Measurements from ENCODE around the gene TXNDC12. TPM values are rescaled to one million over a fixed set of nuclear protein-coding genes. Genes with fewer than 3 reads are reported as not detected.
A peak's percentile ranks its signal among the peaks of the same experiment; 100 is the strongest.

TXNDC12 gene
- total RNA-seq = 10 to 100 TPM; 35.0 to 39.4 (median 38.7) TPM
- total RNA-seq (2013) = 37.7 TPM

DNA sequence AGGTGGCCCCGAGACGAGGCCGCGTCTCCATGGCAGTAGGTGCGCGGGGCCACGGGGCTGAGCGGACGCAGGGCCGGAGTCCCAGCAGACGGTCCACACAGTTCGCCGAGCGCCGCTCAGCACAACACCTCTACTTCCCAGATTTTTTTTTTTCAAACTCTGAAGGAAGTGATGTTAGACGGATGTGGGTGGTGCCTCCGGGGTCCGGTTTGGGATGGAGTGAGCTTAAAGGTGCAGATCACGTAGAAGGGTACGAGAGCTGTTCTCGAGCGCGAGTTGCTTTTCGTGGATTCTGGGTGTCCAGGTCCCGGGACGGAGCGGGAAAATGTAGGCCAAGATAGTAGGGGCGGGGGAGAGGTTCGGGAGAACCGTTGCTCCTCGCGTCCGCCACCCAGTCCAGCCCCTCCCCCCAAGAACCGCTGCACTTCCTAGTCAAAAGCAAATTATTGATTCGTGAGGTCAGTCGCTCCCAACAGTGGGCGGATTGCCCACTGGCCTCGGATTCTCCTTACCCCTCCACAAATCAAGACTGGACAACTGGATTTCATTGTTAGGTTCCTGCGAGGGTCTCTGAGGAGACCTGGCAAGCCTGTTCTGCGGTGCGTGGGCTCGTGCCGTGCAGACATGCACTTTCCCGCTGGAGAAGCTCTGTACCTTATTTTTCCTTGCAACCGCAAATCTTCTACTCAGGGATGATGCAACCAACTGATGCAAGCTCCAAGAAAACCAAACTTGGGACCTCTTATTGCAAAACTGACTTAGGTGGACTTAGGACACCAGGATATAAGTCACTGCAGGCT is at the start of gene TXNDC12:
TSS of gene TXNDC12 (minus strand) at position 126 of the 800 bp plus-strand sequence. CDS start at position 31, 95 bp downstream.
- H3K4me3 ChIP-seq (ENCODE audit: low read length) = peak within 1 kb of the TSS; percentile 93
- no peaks in the 10 kb centered on the region for H3K27me3 Mint-ChIP-seq (ENCODE audit: low read depth in 2 of 2)
- peak; percentile 12 to 40 (median 14) for ATAC-seq
- TF ChIP-seq, protein P1, sequence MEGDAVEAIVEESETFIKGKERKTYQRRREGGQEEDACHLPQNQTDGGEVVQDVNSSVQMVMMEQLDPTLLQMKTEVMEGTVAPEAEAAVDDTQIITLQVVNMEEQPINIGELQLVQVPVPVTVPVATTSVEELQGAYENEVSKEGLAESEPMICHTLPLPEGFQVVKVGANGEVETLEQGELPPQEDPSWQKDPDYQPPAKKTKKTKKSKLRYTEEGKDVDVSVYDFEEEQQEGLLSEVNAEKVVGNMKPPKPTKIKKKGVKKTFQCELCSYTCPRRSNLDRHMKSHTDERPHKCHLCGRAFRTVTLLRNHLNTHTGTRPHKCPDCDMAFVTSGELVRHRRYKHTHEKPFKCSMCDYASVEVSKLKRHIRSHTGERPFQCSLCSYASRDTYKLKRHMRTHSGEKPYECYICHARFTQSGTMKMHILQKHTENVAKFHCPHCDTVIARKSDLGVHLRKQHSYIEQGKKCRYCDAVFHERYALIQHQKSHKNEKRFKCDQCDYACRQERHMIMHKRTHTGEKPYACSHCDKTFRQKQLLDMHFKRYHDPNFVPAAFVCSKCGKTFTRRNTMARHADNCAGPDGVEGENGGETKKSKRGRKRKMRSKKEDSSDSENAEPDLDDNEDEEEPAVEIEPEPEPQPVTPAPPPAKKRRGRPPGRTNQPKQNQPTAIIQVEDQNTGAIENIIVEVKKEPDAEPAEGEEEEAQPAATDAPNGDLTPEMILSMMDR (IDR thresholded peaks at IDR 0.05) = no peak
- peaks cover 12% of the 10 kb centered on the region for H3K4me1 ChIP-seq (ENCODE audit: control insufficient read depth, insufficient read depth, low read length)
- WGBS (ENCODE audit: insufficient coverage) = 0% methylated on average over 40 of the region's 45 CpGs
- no peaks in the 10 kb centered on the region for H3K27me3 ChIP-seq (ENCODE audit: control insufficient read depth, insufficient read depth, low read length)
- H3K4me3 Mint-ChIP-seq = peak within 1 kb of the TSS; percentile 92
- H3K9me3 ChIP-seq (ENCODE audit: control insufficient read depth, insufficient read depth, low read length) = no peaks in the 10 kb centered on the region
- peak within 1 kb of the TSS; percentile 85 for H3K27ac ChIP-seq (ENCODE audit: low read length)
- peaks cover 6% of the 10 kb centered on the region for H3K36me3 ChIP-seq (ENCODE audit: control insufficient read depth, insufficient read depth, low read length)
- peak; percentile 33 to 80 for DNase-seq
- intact Hi-C loops (cut with micrococcal nuclease) = no loop called here
- no peaks in the 10 kb centered on the region for H3K9me3 Mint-ChIP-seq
- no peaks in the 10 kb centered on the region for H3K36me3 Mint-ChIP-seq
- peak within 1 kb of the TSS; percentile 92 to 95 for H3K27ac Mint-ChIP-seq
- H3K4me1 Mint-ChIP-seq = peaks cover 57 to 58% of the 10 kb centered on the region in 2 donors

DNA sequence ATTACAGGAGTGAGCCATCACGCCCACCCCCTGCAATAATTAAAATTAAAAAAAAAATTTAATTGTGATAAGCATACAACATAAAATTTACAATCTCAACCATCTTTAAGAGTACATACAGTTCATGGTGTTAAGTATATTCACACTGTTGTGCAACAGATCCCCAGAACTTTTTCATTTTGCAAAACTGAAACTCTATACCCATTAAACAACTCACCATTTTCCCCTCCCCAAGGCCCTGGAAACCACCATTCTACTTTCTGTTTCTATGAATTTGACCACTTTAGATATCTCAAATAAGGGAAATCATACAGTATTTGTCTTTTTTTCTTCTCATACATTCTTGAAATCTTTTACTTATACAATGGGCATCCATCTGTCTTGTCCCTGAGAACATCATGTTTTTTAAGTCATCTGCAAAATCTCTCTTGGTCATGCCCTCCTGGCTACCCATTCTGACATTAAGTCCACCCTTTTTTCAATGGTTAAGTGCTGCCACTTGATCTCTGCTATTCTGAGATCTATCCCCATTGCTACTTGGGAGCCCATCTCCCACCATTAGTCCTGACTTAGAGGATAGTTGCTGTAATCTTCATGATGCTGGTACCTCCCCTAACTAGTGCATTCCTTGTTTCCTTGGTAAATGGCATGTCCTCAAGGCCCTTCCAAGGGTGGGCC is 47.5 kb upstream of the TXNDC12 start:
- H3K27ac Mint-ChIP-seq = no peak overlapping the region
- no peaks in the 10 kb centered on the region for H3K36me3 Mint-ChIP-seq
- H3K27me3 Mint-ChIP-seq (ENCODE audit: low read depth in 2 of 2) = no peaks in the 10 kb centered on the region
- H3K4me3 Mint-ChIP-seq = no peak overlapping the region
- no peaks in the 10 kb centered on the region for H3K27me3 ChIP-seq (ENCODE audit: control insufficient read depth, insufficient read depth, low read length)
- ATAC-seq (peak in 2 of 3 donors; percentile 41 to 50), DNase-seq (no peak)
- H3K27ac ChIP-seq (ENCODE audit: low read length) = no peak overlapping the region
- H3K9me3 Mint-ChIP-seq = no peaks in the 10 kb centered on the region
- H3K36me3 ChIP-seq (ENCODE audit: control insufficient read depth, insufficient read depth, low read length) = no peaks in the 10 kb centered on the region
- H3K4me1 ChIP-seq (ENCODE audit: control insufficient read depth, insufficient read depth, low read length) = no peaks in the 10 kb centered on the region
- H3K4me3 ChIP-seq (ENCODE audit: low read length) = no peak overlapping the region
- intact Hi-C loops (cut with micrococcal nuclease) = no loop called here
- no peaks in the 10 kb centered on the region for H3K9me3 ChIP-seq (ENCODE audit: control insufficient read depth, insufficient read depth, low read length)
- no CpG with 5 or more reads among the region's 1 CpG for WGBS (ENCODE audit: insufficient coverage)
- peaks cover 7 to 8% of the 10 kb centered on the region in 2 donors for H3K4me1 Mint-ChIP-seq
- TF ChIP-seq, protein P1 (IDR thresholded peaks at IDR 0.05) = no peak

- Mint-ChIP-seq H3K36me3 (no peaks in the 10 kb centered on the region), H3K4me3 (no peak overlapping the region), H3K4me1 (peaks cover 7 to 8% of the 10 kb centered on the region in 2 donors), H3K27ac (no peak overlapping the region), H3K9me3 (no peaks in the 10 kb centered on the region), H3K27me3 (ENCODE audit: low read depth in 2 of 2) (no peaks in the 10 kb centered on the region)
- no peaks in the 10 kb centered on the region for H3K9me3 ChIP-seq (ENCODE audit: control insufficient read depth, insufficient read depth, low read length)
- TF ChIP-seq, protein P1 (IDR thresholded peaks at IDR 0.05) = no peak
- H3K36me3 ChIP-seq (ENCODE audit: control insufficient read depth, insufficient read depth, low read length) = no peaks in the 10 kb centered on the region
- H3K27ac ChIP-seq (ENCODE audit: low read length) = no peak overlapping the region
- no peak overlapping the region for H3K4me3 ChIP-seq (ENCODE audit: low read length)
- no peaks in the 10 kb centered on the region for H3K4me1 ChIP-seq (ENCODE audit: control insufficient read depth, insufficient read depth, low read length)
- intact Hi-C loops (cut with micrococcal nuclease) = no loop called here
- 85% methylated on average over 8 of the region's 8 CpGs for WGBS (ENCODE audit: insufficient coverage)
- no peak for ATAC-seq
- no peak for DNase-seq
- no peaks in the 10 kb centered on the region for H3K27me3 ChIP-seq (ENCODE audit: control insufficient read depth, insufficient read depth, low read length)
These were observed 43.3 kb upstream of the TXNDC12 start for GRCh38 chr1:52098139-52098871.
